Nephron (organoid): Measurements from ENCODE around the gene SLC1A7.

ENCODE experiments used
- H3K27ac Mint-ChIP-seq, 3 experiments: 2 replicates each; pipeline ENCODE4 v1.8.0; 2020; ENCODE audit warnings: mixed read lengths in 3 of 3, mild to moderate bottlenecking in 2 of 3, moderate library complexity in 1 of 3
- H3K27me3 Mint-ChIP-seq: 2 replicates; pipeline ENCODE4 v1.8.0; 2021; ENCODE audit warnings: low read depth, mild to moderate bottlenecking, moderate library complexity, mixed read lengths
- H3K36me3 Mint-ChIP-seq: 2 replicates; pipeline ENCODE4 v1.8.0; 2020; ENCODE audit warnings: low read depth, mixed read lengths
- H3K4me1 Mint-ChIP-seq: 2 replicates; pipeline ENCODE4 v1.8.0; 2020; ENCODE audit warnings: mixed read lengths
- H3K4me3 Mint-ChIP-seq, 3 experiments: 2 replicates each; pipeline ENCODE4 v1.8.0; 2020; ENCODE audit warnings: mild to moderate bottlenecking in 3 of 3, mixed read lengths in 3 of 3, moderate library complexity in 2 of 3
- H3K9me3 Mint-ChIP-seq: 2 replicates; pipeline ENCODE4 v1.8.0; 2020; ENCODE audit warnings: mixed read lengths
- TF ChIP-seq, protein P1 (sequence below), 3 experiments: fragments of 200-600 bp; sonication (generic); IDR thresholded peaks; one replicate each; pipeline ENCODE4 v1.5.0; 2021; ENCODE audit warnings: antibody characterized with exemption in 3 of 3; ENCODE audit not compliant: unreplicated experiment in 3 of 3

Gene SLC1A7

GRCh38 chr1:53155945-53156344 lies 13.5 kb upstream of the SLC1A7 start:
- Mint-ChIP-seq H3K4me1 (no peaks in the 10 kb centered on the region), H3K9me3 (no peaks in the 10 kb centered on the region), H3K4me3 (no peak overlapping the region), H3K36me3 (no peaks in the 10 kb centered on the region), H3K27ac (no peak overlapping the region), H3K27me3 (no peaks in the 10 kb centered on the region)
- TF ChIP-seq, protein P1, sequence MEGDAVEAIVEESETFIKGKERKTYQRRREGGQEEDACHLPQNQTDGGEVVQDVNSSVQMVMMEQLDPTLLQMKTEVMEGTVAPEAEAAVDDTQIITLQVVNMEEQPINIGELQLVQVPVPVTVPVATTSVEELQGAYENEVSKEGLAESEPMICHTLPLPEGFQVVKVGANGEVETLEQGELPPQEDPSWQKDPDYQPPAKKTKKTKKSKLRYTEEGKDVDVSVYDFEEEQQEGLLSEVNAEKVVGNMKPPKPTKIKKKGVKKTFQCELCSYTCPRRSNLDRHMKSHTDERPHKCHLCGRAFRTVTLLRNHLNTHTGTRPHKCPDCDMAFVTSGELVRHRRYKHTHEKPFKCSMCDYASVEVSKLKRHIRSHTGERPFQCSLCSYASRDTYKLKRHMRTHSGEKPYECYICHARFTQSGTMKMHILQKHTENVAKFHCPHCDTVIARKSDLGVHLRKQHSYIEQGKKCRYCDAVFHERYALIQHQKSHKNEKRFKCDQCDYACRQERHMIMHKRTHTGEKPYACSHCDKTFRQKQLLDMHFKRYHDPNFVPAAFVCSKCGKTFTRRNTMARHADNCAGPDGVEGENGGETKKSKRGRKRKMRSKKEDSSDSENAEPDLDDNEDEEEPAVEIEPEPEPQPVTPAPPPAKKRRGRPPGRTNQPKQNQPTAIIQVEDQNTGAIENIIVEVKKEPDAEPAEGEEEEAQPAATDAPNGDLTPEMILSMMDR (IDR thresholded peaks at IDR 0.05; ENCODE audit: unreplicated experiment in 3 of 3): no peak

DNA sequence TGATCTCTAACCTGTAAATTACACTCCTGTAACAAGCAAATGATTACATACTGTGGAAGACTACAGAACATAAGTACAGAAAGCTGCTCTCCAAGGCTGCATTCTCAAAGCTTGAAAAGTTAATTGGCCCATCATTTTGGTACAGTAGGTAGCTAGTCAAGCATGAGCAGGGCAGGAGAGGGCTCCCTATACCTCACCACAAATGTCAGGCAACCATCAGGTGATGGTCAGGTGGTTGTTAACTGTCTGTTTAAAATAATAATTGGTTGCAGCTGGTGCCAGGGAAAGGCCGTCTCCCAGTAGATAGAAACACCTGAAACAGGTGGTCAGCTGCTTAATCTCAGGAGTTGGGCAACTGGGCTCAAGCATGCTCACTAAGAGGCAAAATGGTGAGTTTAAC lies 13.1 kb upstream of the SLC1A7 start:
- TF ChIP-seq, protein P1 (IDR thresholded peaks at IDR 0.05; ENCODE audit: unreplicated experiment in 3 of 3): no peak
- Mint-ChIP-seq H3K9me3 (no peaks in the 10 kb centered on the region), H3K27me3 (no peaks in the 10 kb centered on the region), H3K4me1 (no peaks in the 10 kb centered on the region), H3K36me3 (no peaks in the 10 kb centered on the region), H3K27ac (peak overlapping the region in 2 of 3 experiments; percentile 13 to 17), H3K4me3 (no peak overlapping the region)

DNA sequence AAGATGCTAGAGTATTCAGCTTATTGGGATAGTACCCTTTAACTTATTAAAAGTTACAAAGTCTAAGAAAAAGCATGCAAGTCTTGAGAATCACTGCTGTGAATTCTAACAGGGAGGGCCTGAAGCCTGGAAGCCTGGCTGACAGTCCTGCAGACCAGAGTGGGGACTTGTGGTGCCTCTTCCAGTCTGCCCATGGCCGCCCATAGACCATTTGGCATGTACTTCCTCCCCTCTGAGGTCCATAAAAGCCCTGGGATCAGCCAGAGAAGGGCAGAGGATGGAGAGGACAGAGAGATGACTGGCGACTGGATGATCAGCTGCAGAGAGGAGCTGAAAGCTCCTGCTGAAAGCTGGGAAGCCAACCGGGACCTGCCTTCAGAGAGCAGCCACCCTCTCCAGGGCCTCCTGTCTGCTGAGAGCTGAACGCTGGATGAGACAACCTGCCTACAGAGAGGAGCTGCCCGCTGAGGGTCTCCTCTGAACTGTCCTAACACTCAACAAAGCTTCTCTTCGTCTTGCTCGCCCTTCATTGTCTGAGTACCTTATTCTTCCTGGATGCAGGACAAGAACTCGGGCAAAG lies 12.5 kb upstream of the SLC1A7 start:
- Mint-ChIP-seq H3K27ac (peak overlapping the region in 2 of 3 experiments; percentile 13 to 17), H3K4me1 (no peaks in the 10 kb centered on the region)
- TF ChIP-seq, protein P1 (IDR thresholded peaks at IDR 0.05; ENCODE audit: unreplicated experiment in 3 of 3): no peak

GRCh38 chr1:53153752-53154151 lies 11.3 kb upstream of the SLC1A7 start:
- TF ChIP-seq, protein P1 (IDR thresholded peaks at IDR 0.05; ENCODE audit: unreplicated experiment in 3 of 3): no peak
- Mint-ChIP-seq H3K4me1 (no peaks in the 10 kb centered on the region), H3K9me3 (no peaks in the 10 kb centered on the region), H3K4me3 (no peak overlapping the region), H3K36me3 (no peaks in the 10 kb centered on the region), H3K27me3 (no peaks in the 10 kb centered on the region), H3K27ac (no peak overlapping the region)

More for the DNA sequence above, 12.5 kb upstream of the SLC1A7 start:
- Mint-ChIP-seq H3K4me3 (no peak overlapping the region), H3K9me3 (no peaks in the 10 kb centered on the region), H3K36me3 (no peaks in the 10 kb centered on the region), H3K27me3 (no peaks in the 10 kb centered on the region)

- Mint-ChIP-seq H3K27me3 (peaks cover 5% of the 10 kb centered on the region), H3K9me3 (no peaks in the 10 kb centered on the region), H3K36me3 (no peaks in the 10 kb centered on the region), H3K4me3 (no peak overlapping the region), H3K27ac (peak overlapping the region in 1 of 3 experiments; percentile 11), H3K4me1 (peaks cover 16% of the 10 kb centered on the region)
- TF ChIP-seq, protein P1 (IDR thresholded peaks at IDR 0.05; ENCODE audit: unreplicated experiment in 3 of 3): no peak
These were observed 5.7 kb upstream of the SLC1A7 start for GRCh38 chr1:53148123-53148522.

DNA sequence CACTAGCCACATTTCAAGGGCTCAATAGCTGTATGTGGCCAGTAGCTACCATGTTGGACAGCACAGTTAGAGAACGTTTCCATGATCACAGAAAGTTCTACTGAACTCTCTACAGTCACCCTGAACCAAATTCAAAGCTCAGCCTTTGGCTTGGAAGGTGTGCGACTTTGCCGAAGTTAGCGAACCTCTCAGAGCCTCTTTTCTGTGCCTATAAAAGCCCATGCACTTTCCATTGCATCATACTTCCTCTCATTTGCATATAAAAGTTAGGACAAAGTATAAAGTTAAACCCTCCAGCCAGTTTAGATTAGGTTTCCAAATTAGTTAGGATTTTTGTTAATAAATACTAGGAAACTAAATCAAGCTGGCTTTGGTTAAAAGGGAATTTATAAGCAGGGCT lies 4.7 kb upstream of the SLC1A7 start:
- peaks cover 9% of the 10 kb centered on the region for H3K27me3 Mint-ChIP-seq
- H3K4me1 Mint-ChIP-seq: peaks cover 16% of the 10 kb centered on the region
- H3K27ac Mint-ChIP-seq: peak overlapping the region; percentile 61 to 85 (median 63)
- no peaks in the 10 kb centered on the region for H3K36me3 Mint-ChIP-seq
- no peaks in the 10 kb centered on the region for H3K9me3 Mint-ChIP-seq
- no peak overlapping the region for H3K4me3 Mint-ChIP-seq
- TF ChIP-seq, protein P1 (IDR thresholded peaks at IDR 0.05; ENCODE audit: unreplicated experiment in 3 of 3): no peak
